Smooth muscle cell (in vitro differentiated cells): ENCODE data around the gene OSER1. TPM values are rescaled to one million over a fixed set of nuclear protein-coding genes. Genes with fewer than 3 reads are reported as not detected.
A peak's percentile ranks its signal among the peaks of the same experiment; 100 is the strongest.

Experiments
- DNase-seq: peaks from one replicate; lab custom pipeline; 2025; ENCODE audit not compliant: unreplicated experiment; lab: John Stamatoyannopoulos, UW
- H2AFZ ChIP-seq: fragments of 200-600 bp; sonication (generic); 2 replicates; pipeline ENCODE4 v1.6.0; 2016; ENCODE audit warnings: antibody characterized with exemption, low read depth, mild to moderate bottlenecking
- H3F3A ChIP-seq: fragments of 200-600 bp; sonication (generic); 2 replicates; pipeline ENCODE4 v1.6.0; 2017; ENCODE audit warnings: antibody characterized with exemption, low read depth
- H3K27ac ChIP-seq: fragments of 200-600 bp; sonication (generic); 2 replicates; pipeline ENCODE4 v1.5.1; 2016; ENCODE audit warnings: low read depth, mild to moderate bottlenecking
- H3K27me3 ChIP-seq: fragments of 200-600 bp; sonication (generic); 2 replicates; pipeline ENCODE4 v1.6.1; 2016; ENCODE audit warnings: low read depth, mild to moderate bottlenecking
- H3K36me3 ChIP-seq: fragments of 200-600 bp; sonication (generic); 2 replicates; pipeline ENCODE4 v1.5.1; 2016; ENCODE audit warnings: low read depth
- H3K4me1 ChIP-seq: fragments of 200-600 bp; sonication (generic); 2 replicates; pipeline ENCODE4 v1.5.1; 2016; ENCODE audit warnings: low read depth
- H3K4me2 ChIP-seq: fragments of 200-600 bp; sonication (generic); 2 replicates; pipeline ENCODE4 v1.6.0; 2016; ENCODE audit warnings: mild to moderate bottlenecking
- H3K4me3 ChIP-seq: fragments of 200-600 bp; sonication (generic); 2 replicates; pipeline ENCODE4 v1.5.1; 2016; ENCODE audit warnings: mild to moderate bottlenecking
- H3K79me2 ChIP-seq: fragments of 200-600 bp; sonication (generic); 2 replicates; pipeline ENCODE4 v1.6.0; 2016; ENCODE audit warnings: low read depth, mild to moderate bottlenecking
- H3K9ac ChIP-seq: fragments of 200-600 bp; sonication (generic); 2 replicates; pipeline ENCODE4 v1.6.0; 2016; ENCODE audit warnings: low read depth
- H3K9me3 ChIP-seq: fragments of 200-600 bp; sonication (generic); replicated peaks from 2 replicates; pipeline ENCODE4 v1.5.1; 2016; ENCODE audit warnings: low read depth
- H4K20me1 ChIP-seq: fragments of 200-600 bp; sonication (generic); 2 replicates; pipeline ENCODE4 v1.6.0; 2016; ENCODE audit warnings: low read depth
- CTCF ChIP-seq: fragments of 200-600 bp; sonication (generic); IDR thresholded peaks from 2 replicates; pipeline ENCODE4 v1.5.1; 2017; ENCODE audit warnings: borderline replicate concordance, mild to moderate bottlenecking, antibody characterized with exemption; ENCODE audit not compliant: insufficient read depth, poor library complexity, severe bottlenecking
- WGBS: methylation state at CpG from one replicate; pipeline ENCODE4 v1.1.7; 2016; ENCODE audit warnings: low lambda C conversion rate; 5-methylcytosine and 5-hydroxymethylcytosine counted together
- polyA plus RNA-seq: library from polyadenylated mRNA; unstranded; fragments of >200 nt; fragmentation: Nextera tagmentation; extraction: Ambion mirVana; gene quantifications from 2 replicates; pipeline ENCODE4 v1.2.1, GENCODE V29; 2016
- total RNA-seq: library from RNA; depleted of rRNA; stranded (reverse); fragments of >200 nt; gene quantifications from 2 replicates; pipeline ENCODE4 v1.2.3, GENCODE V29; 2014

OSER1 gene
- total and polyA plus RNA-seq, 2 experiments from 2014 or later = 33.1 to 42.3 TPM

GRCh38 chr20:44217342-44218092, 6.9 kb upstream of the OSER1 start:
- TF ChIP-seq CTCF = peak; percentile 78
- Histone ChIP-seq H3K4me3 (no peak overlapping the region), H3K4me1 (no peaks in the 10 kb centered on the region), H3K9ac (no peak overlapping the region), H2AFZ (no peak overlapping the region), H3K36me3 (no peaks in the 10 kb centered on the region), H3K9me3 (no peaks in the 10 kb centered on the region), H3K4me2 (no peak overlapping the region), H3K79me2 (no peaks in the 10 kb centered on the region), H3F3A (no peaks in the 10 kb centered on the region), H3K27ac (no peak overlapping the region), H4K20me1 (no peaks in the 10 kb centered on the region), H3K27me3 (no peaks in the 10 kb centered on the region)
- 58% methylated on average over 11 of the region's 11 CpGs for WGBS
- no peak for DNase-seq

DNA sequence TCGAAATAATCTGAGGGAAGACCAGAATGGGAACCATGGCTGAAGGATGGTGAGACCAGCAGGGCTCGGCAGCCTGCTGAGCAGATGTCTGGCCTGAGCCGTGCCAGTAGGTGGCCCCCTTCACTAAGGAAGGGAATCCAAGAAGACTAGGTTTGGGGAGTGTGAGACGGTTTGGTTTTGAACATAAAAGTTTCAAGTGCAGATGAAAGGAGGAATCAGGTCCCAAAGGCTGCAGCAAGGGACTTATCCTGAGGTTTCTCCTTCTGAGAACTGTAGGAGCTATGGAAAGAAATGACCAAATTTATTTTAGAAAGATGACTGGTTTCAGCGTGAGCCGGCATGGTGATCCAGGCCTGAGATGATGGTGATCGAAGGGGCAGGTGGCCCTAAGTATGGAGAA, 4.6 kb upstream of the OSER1 start:
- H2AFZ ChIP-seq = no peak overlapping the region
- peaks cover 7% of the 10 kb centered on the region for H3K4me1 ChIP-seq
- H3K27me3 ChIP-seq = no peaks in the 10 kb centered on the region
- WGBS = 52% methylated on average over 7 of the region's 7 CpGs
- H3K4me3 ChIP-seq = no peak overlapping the region
- H3F3A ChIP-seq = peaks cover 5% of the 10 kb centered on the region
- no peaks in the 10 kb centered on the region for H3K9me3 ChIP-seq
- no peak overlapping the region for H3K27ac ChIP-seq
- peak; percentile 6 for DNase-seq
- no peaks in the 10 kb centered on the region for H3K36me3 ChIP-seq
- no peak overlapping the region for H3K4me2 ChIP-seq
- no peak overlapping the region for H3K9ac ChIP-seq
- peaks cover 1% of the 10 kb centered on the region for H3K79me2 ChIP-seq
- H4K20me1 ChIP-seq = peaks cover 1% of the 10 kb centered on the region
- peak; percentile 70 for TF ChIP-seq CTCF

GRCh38 chr20:44212792-44213191, 2.2 kb upstream of the OSER1 start:
- Histone ChIP-seq H4K20me1 (peaks cover 24% of the 10 kb centered on the region), H2AFZ (no peak overlapping the region), H3K4me3 (no peak overlapping the region), H3K9ac (no peak overlapping the region), H3K4me1 (peaks cover 23% of the 10 kb centered on the region), H3K9me3 (no peaks in the 10 kb centered on the region), H3K36me3 (no peaks in the 10 kb centered on the region), H3K27me3 (no peaks in the 10 kb centered on the region), H3F3A (peaks cover 5% of the 10 kb centered on the region), H3K27ac (no peak overlapping the region), H3K79me2 (peaks cover 24% of the 10 kb centered on the region), H3K4me2 (no peak overlapping the region)
- no peak for TF ChIP-seq CTCF
- WGBS = 89% methylated on average over 4 of the region's 4 CpGs
- no peak for DNase-seq
